Stimulated activated CD8-positive, alpha-beta memory T cell treated with anti-CD3 and anti-CD28 coated beads, Interleukin-7, amount 100 ng/mL, for 24 hours (primary cell): ENCODE measurements around the gene DNAJC21.
A peak's percentile ranks its signal among the peaks of the same experiment; 100 is the strongest.

Source experiments
- DNase-seq: peaks from one replicate; pipeline ENCODE4 v3.0.0-alpha.2; 2020; ENCODE audit warnings: low read depth

DNAJC21 gene

GRCh38 chr5:34982823-34983222, 53.5 kb downstream of the DNAJC21 start:
- DNase-seq, result no peak

- DNase-seq, result no peak
These were observed 57.6 kb downstream of the DNAJC21 start for GRCh38 chr5:34986965-34987364.

- no peak for DNase-seq
These were observed 62.3 kb downstream of the DNAJC21 start for GRCh38 chr5:34991486-34992238.

- DNase-seq, result no peak
These were observed 64.6 kb downstream of the DNAJC21 start for GRCh38 chr5:34993951-34994350.

- no peak for DNase-seq
These were observed 66.9 kb downstream of the DNAJC21 start for GRCh38 chr5:34996261-34996660.

- no peak for DNase-seq
These were observed 68.9 kb downstream of the DNAJC21 start for GRCh38 chr5:34998058-34998789.

GRCh38 chr5:35001842-35002241, 72.5 kb downstream of the DNAJC21 start:
- no peak for DNase-seq

- no peak for DNase-seq
These were observed 73.1 kb downstream of the DNAJC21 start for GRCh38 chr5:35002459-35002858.

- peak; percentile 18 for DNase-seq
These were observed 73.9 kb downstream of the DNAJC21 start for GRCh38 chr5:35003018-35003957.

- no peak for DNase-seq
These were observed 74.8 kb downstream of the DNAJC21 start for GRCh38 chr5:35004200-35004599.

GRCh38 chr5:35004771-35005170, 75.4 kb downstream of the DNAJC21 start:
- DNase-seq, result no peak
